ENCODE results near the gene MED16.

DNA sequence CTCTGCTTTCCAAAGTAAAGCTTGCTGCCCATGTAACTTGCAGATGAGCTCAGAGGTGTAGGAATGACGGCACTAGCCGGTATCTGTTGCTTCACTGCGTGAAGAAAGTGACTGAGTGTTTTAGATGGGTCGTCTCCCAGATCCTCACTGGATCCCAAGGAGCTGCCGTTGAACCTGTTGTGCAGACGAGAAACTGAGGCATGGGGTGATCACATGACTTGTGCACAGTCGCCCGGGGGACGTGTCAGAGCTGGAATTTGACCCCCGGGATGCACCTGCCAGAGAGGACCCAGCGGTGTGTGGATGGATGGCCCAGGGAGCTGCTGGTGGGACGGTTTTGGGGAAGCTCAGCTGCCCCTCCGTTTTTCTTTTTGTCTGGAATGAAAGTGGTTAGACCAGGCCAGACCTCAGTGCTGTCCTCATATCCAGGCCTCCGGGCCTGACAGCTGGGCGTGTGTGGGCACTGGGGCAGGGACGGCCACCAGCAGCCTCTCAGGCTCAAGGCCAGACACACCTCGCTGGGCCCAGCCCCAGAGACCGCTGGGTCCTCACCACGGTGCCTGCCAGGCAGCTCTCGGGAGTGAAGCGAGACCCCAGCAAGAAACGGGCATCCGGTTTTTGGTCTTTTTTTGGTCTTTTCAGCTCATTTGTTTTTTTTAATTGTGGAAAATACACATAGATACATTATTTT, 45.4 kb upstream of the MED16 start:
- TF ChIP-seq GRHL1 (CRISPR knock-in tag; conservative IDR thresholded peaks at IDR 0.05) (no peak), ZSCAN5A (CRISPR knock-in tag; IDR thresholded peaks at IDR 0.05; ENCODE audit: borderline replicate concordance) (no peak), CREM (IDR thresholded peaks at IDR 0.05) (no peak), CREM (CRISPR knock-in tag; IDR thresholded peaks at IDR 0.05) (no peak), ZNF616 (CRISPR knock-in tag; IDR thresholded peaks at IDR 0.05; ENCODE audit: low read depth) (no peak), SIN3A (IDR thresholded peaks at IDR 0.05; ENCODE audit: borderline replicate concordance, low read depth, low read length) (no peak), JUNB (CRISPR knock-in tag; IDR thresholded peaks at IDR 0.05; ENCODE audit: borderline replicate concordance) (no peak), POLR2AphosphoS5 (IDR thresholded peaks at IDR 0.05; ENCODE audit: low read depth, low read length) (no peak), MED13 (CRISPR knock-in tag; IDR thresholded peaks at IDR 0.05) (no peak)
